ENCODE measurements around the gene KLF12.

Gene KLF12

DNA sequence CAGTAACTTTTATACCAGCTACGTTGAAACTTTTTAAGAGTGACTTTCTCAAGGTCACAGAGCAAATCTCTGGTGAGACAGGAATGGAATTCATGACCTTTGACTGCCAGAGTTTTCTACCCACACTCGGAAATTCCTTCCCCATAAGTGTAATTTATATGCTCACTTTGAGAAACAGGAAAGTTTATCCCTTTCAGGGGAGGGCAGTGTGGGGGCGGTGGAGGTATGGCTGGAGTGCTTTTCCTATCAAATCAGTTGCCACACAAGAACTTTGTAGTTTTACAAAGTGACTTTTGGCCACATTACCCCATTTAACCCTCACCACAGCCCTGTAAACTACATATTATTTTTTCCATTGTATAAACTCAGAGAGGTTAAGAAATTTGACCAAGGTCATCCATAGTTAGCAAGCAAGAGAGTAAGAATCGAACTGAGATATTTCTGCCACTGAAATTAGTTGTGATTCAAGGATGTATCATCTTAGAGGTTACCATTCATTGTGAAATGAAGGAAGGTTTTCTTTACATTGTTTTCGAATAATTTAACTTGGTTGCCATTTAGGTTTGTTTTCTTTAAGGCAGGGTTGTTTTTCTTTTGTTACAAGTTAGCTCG, 5.9 kb downstream of the KLF12 start:
- Histone ChIP-seq H3K27me3 (ENCODE audit: insufficient read depth, low read length, poor library complexity, severe bottlenecking) (no peaks in the 10 kb centered on the region), H3K9me2 (replicated peaks; ENCODE audit: low read depth, low read length) (no peaks in the 10 kb centered on the region), H3F3A (ENCODE audit: low read depth) (no peaks in the 10 kb centered on the region), H3K4me3 (ENCODE audit: low read length, poor library complexity, severe bottlenecking) (no peak overlapping the region), H2AFZ (ENCODE audit: low read length) (no peak overlapping the region), H3K4me1 (ENCODE audit: insufficient read depth, low read length, poor library complexity, severe bottlenecking) (peaks cover 53% of the 10 kb centered on the region), H3K4me2 (ENCODE audit: low read depth, low read length, poor library complexity, severe bottlenecking) (peak overlapping the region; percentile 90), H3K9ac (ENCODE audit: low read depth, low read length, poor library complexity, severe bottlenecking) (no peak overlapping the region), H3K79me2 (ENCODE audit: insufficient read depth, low read length) (peaks cover 98% of the 10 kb centered on the region), H4K20me1 (ENCODE audit: insufficient read depth, low read length, poor library complexity, severe bottlenecking) (peaks cover 40% of the 10 kb centered on the region), H3K9me3 (ENCODE audit: insufficient read depth, low read depth, low read length) (no peaks in the 10 kb centered on the region), H3K36me3 (ENCODE audit: insufficient read depth, low read length) (no peaks in the 10 kb centered on the region)
- TF ChIP-seq EZH2phosphoT487 (IDR thresholded peaks at IDR 0.05; ENCODE audit: borderline replicate concordance): no peak
- TF ChIP-seq CTCF (conservative IDR thresholded peaks at IDR 0.05; ENCODE audit: low read length): no peak

DNA sequence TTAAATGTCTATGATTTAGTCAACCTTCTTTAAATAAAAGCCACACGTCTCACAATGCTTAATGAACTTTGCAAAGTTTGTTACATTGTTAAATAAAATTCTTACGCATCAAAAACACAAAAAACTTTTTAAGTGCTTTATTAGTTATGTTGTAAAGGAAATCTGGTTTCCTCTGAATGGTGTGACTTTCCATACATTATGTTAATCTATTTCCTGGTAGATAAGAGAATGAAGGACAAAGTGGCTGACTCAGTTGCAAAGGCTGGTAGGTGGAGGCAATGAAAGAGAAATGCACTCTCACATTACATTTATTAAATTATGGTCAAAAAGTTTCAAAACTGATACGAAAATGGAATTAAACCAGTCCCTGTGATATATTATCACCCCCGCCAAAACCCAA, 15.9 kb downstream of the KLF12 start:
- H3K9me2 ChIP-seq (replicated peaks; ENCODE audit: low read depth, low read length): no peaks in the 10 kb centered on the region
- no peaks in the 10 kb centered on the region for H3K36me3 ChIP-seq (ENCODE audit: insufficient read depth, low read length)
- peaks cover 94% of the 10 kb centered on the region for H3K79me2 ChIP-seq (ENCODE audit: insufficient read depth, low read length)
- peaks cover 4% of the 10 kb centered on the region for H3K4me1 ChIP-seq (ENCODE audit: insufficient read depth, low read length, poor library complexity, severe bottlenecking)
- H3K9ac ChIP-seq (ENCODE audit: low read depth, low read length, poor library complexity, severe bottlenecking): no peak overlapping the region
- no peak overlapping the region for H3K4me3 ChIP-seq (ENCODE audit: low read length, poor library complexity, severe bottlenecking)
- no peaks in the 10 kb centered on the region for H3K27me3 ChIP-seq (ENCODE audit: insufficient read depth, low read length, poor library complexity, severe bottlenecking)
- H3K4me2 ChIP-seq (ENCODE audit: low read depth, low read length, poor library complexity, severe bottlenecking): no peak overlapping the region
- H3K9me3 ChIP-seq (ENCODE audit: insufficient read depth, low read depth, low read length): peaks cover 16% of the 10 kb centered on the region
- H3F3A ChIP-seq (ENCODE audit: low read depth): no peaks in the 10 kb centered on the region
- H4K20me1 ChIP-seq (ENCODE audit: insufficient read depth, low read length, poor library complexity, severe bottlenecking): peaks cover 2% of the 10 kb centered on the region
- TF ChIP-seq EZH2phosphoT487 (IDR thresholded peaks at IDR 0.05; ENCODE audit: borderline replicate concordance) (no peak), CTCF (conservative IDR thresholded peaks at IDR 0.05; ENCODE audit: low read length) (no peak)
- no peak overlapping the region for H2AFZ ChIP-seq (ENCODE audit: low read length)

GRCh38 chr13:74117207-74117705, 16.9 kb downstream of the KLF12 start:
- Histone ChIP-seq H3K4me2 (ENCODE audit: low read depth, low read length, poor library complexity, severe bottlenecking) (no peak overlapping the region), H3K4me1 (ENCODE audit: insufficient read depth, low read length, poor library complexity, severe bottlenecking) (peaks cover 4% of the 10 kb centered on the region), H3K9ac (ENCODE audit: low read depth, low read length, poor library complexity, severe bottlenecking) (no peak overlapping the region), H3K4me3 (ENCODE audit: low read length, poor library complexity, severe bottlenecking) (no peak overlapping the region), H3K27me3 (ENCODE audit: insufficient read depth, low read length, poor library complexity, severe bottlenecking) (no peaks in the 10 kb centered on the region), H4K20me1 (ENCODE audit: insufficient read depth, low read length, poor library complexity, severe bottlenecking) (peaks cover 3% of the 10 kb centered on the region), H3K79me2 (ENCODE audit: insufficient read depth, low read length) (peaks cover 94% of the 10 kb centered on the region), H3K9me3 (ENCODE audit: insufficient read depth, low read depth, low read length) (peaks cover 16% of the 10 kb centered on the region), H3K9me2 (replicated peaks; ENCODE audit: low read depth, low read length) (no peaks in the 10 kb centered on the region), H3F3A (ENCODE audit: low read depth) (no peaks in the 10 kb centered on the region), H3K36me3 (ENCODE audit: insufficient read depth, low read length) (no peaks in the 10 kb centered on the region), H2AFZ (ENCODE audit: low read length) (no peak overlapping the region)
- TF ChIP-seq EZH2phosphoT487 (IDR thresholded peaks at IDR 0.05; ENCODE audit: borderline replicate concordance): no peak

DNA sequence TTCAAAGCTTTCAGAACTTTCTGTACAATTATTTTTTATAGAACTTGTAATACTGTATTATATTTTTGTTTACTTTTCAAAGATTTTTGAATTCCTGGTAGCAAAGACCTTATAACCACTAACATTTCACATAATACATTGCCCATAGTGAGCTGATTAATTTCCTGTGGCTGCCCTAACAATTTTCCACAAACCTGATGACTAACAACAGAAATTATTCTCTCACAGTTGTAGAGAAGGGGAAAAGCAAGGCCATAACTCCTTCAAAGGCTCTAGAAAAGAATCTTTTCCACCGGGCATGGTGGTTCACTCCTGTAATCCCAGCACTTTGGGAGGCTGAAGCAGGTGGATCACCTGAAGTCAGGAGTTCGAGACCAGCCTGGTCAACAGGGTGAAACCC, 19.1 kb downstream of the KLF12 start:
- no peak overlapping the region for H3K4me3 ChIP-seq (ENCODE audit: low read length, poor library complexity, severe bottlenecking)
- H3K36me3 ChIP-seq (ENCODE audit: insufficient read depth, low read length): no peaks in the 10 kb centered on the region
- H3K79me2 ChIP-seq (ENCODE audit: insufficient read depth, low read length): peaks cover 92% of the 10 kb centered on the region
- no peak for TF ChIP-seq CTCF (conservative IDR thresholded peaks at IDR 0.05; ENCODE audit: low read length)
- TF ChIP-seq EZH2phosphoT487 (IDR thresholded peaks at IDR 0.05; ENCODE audit: borderline replicate concordance): no peak
- H2AFZ ChIP-seq (ENCODE audit: low read length): no peak overlapping the region
- no peaks in the 10 kb centered on the region for H3K27me3 ChIP-seq (ENCODE audit: insufficient read depth, low read length, poor library complexity, severe bottlenecking)
- H3K9me3 ChIP-seq (ENCODE audit: insufficient read depth, low read depth, low read length): peaks cover 16% of the 10 kb centered on the region
- no peak overlapping the region for H3K4me2 ChIP-seq (ENCODE audit: low read depth, low read length, poor library complexity, severe bottlenecking)
- H3K9me2 ChIP-seq (replicated peaks; ENCODE audit: low read depth, low read length): no peaks in the 10 kb centered on the region
- H3K4me1 ChIP-seq (ENCODE audit: insufficient read depth, low read length, poor library complexity, severe bottlenecking): peaks cover 8% of the 10 kb centered on the region
- peaks cover 3% of the 10 kb centered on the region for H4K20me1 ChIP-seq (ENCODE audit: insufficient read depth, low read length, poor library complexity, severe bottlenecking)
- no peak overlapping the region for H3K9ac ChIP-seq (ENCODE audit: low read depth, low read length, poor library complexity, severe bottlenecking)
- no peaks in the 10 kb centered on the region for H3F3A ChIP-seq (ENCODE audit: low read depth)
